K562 (cell line): ENCODE results near the gene PCDHGB7. TPM values are rescaled to one million over a fixed set of nuclear protein-coding genes. Genes with fewer than 3 reads are reported as not detected.
"Not testable (repeated sequence)": the region's sequence is repeated elsewhere in the genome, so short reads cannot be mapped to it uniquely, and the experiment has no call there.

ENCODE experiments used
- ATAC-seq: fragments of 200-7000 bp; cut with Tn5 transposase; 3 replicates; pipeline ENCODE4 v1.9.1; 2020; ENCODE audit warnings: moderate library complexity
- BruUV-seq: library from RNA; stranded (reverse); fragments of 400-500 nt; replicated peaks from 2 replicates; lab custom pipeline; 2021; lab: Mats Ljungman, UMichigan
- CTCF ChIA-PET: fragments of 300-600 bp; formaldehyde crosslinking; extraction: SDS; loops from one replicate; lab custom pipeline; 2021; ENCODE audit warnings: low intra/inter-chr PET ratio; lab: Yijun Ruan, JAX
- POLR2A ChIA-PET: fragments of 300-600, 350-650 bp; sonication (Branson Sonifier 250); formaldehyde crosslinking; extraction: SDS; loops from one replicate; lab custom pipeline; 2021; ENCODE audit warnings: antibody characterized with exemption, inconsistent platforms; lab: Yijun Ruan, JAX
- DNase-seq, 4 experiments: peaks; one replicate each; pipeline versions ENCODE4 v3.0.0 to v3.0.0-alpha.2; 2011 to 2018; ENCODE audit warnings: low spot score in 3 of 4, mixed read lengths in 3 of 4; ENCODE audit errors: extremely low read depth in 1 of 4
- FAIRE-seq: peaks from 2 replicates; lab custom pipeline; 2011; peaks lifted over from hg19 to GRCh38; lab: Jason Lieb, UNC
- H2AFZ ChIP-seq: 2 replicates; pipeline ENCODE4 v1.6.0; 2011; ENCODE audit warnings: low read depth, low read length, control low read depth, inconsistent platforms
- H3K27ac ChIP-seq: fragments of 200-600 bp; 3 replicates; pipeline ENCODE4 v1.8.0; 2011; ENCODE audit warnings: low read depth, mild to moderate bottlenecking, control low read depth, inconsistent platforms, low read length, moderate library complexity, mixed read lengths; ENCODE audit errors: extremely low read depth
- H3K27me3 ChIP-seq, 2 experiments: fragments of 300-600 bp in 1 of 2; 2 replicates in 1 of 2; 3 replicates in 1 of 2; pipeline versions ENCODE4 v1.6.0 to v1.8.0; 2011; ENCODE audit warnings: inconsistent platforms in 2 of 2, low read length in 2 of 2, mild to moderate bottlenecking in 1 of 2, mixed read lengths in 1 of 2, moderate library complexity in 1 of 2; ENCODE audit not compliant: control insufficient read depth in 2 of 2, insufficient read depth in 2 of 2
- H3K36me3 ChIP-seq: fragments of 300-600 bp; 3 replicates; pipeline ENCODE4 v1.8.0; 2011; ENCODE audit warnings: mild to moderate bottlenecking, low read length, inconsistent platforms; ENCODE audit not compliant: control insufficient read depth, insufficient read depth
- H3K4me1 ChIP-seq, 2 experiments: fragments of 200-600 bp in 1 of 2; replicated peaks in 1 of 2; 2 replicates in 1 of 2; 3 replicates in 1 of 2; pipeline versions ENCODE4 v1.5.1 to v1.8.0; 2011; ENCODE audit warnings: inconsistent platforms in 2 of 2, low read length in 2 of 2, mild to moderate bottlenecking in 1 of 2, mixed read lengths in 1 of 2, moderate library complexity in 1 of 2; ENCODE audit not compliant: control insufficient read depth in 2 of 2, insufficient read depth in 2 of 2
- H3K4me2 ChIP-seq: 2 replicates; pipeline ENCODE4 v1.6.1; 2011; ENCODE audit warnings: low read length, control low read depth, inconsistent platforms, mixed read lengths; ENCODE audit not compliant: insufficient read depth
- H3K4me3 ChIP-seq: fragments of 200-600 bp; sonication (generic), shearing (Covaris generic); 2 replicates; pipeline ENCODE4 v1.5.1; 2016; ENCODE audit warnings: control low read depth, inconsistent platforms
- H3K79me2 ChIP-seq: fragments of 200-600 bp; 3 replicates; pipeline ENCODE4 v1.8.0; 2011; ENCODE audit warnings: low read length, inconsistent platforms; ENCODE audit not compliant: control insufficient read depth, insufficient read depth
- H3K9ac ChIP-seq, 2 experiments: 2 replicates each; pipeline versions ENCODE4 v1.6.0 to v1.6.1; 2011; ENCODE audit warnings: low read depth in 2 of 2, low read length in 2 of 2, control low read depth in 1 of 2, inconsistent platforms in 1 of 2, mild to moderate bottlenecking in 1 of 2, mixed read lengths in 1 of 2; ENCODE audit not compliant: insufficient read depth in 1 of 2
- H3K9me1 ChIP-seq: one replicate; pipeline ENCODE4 v1.6.0; 2011; ENCODE audit warnings: inconsistent platforms, mild to moderate bottlenecking, low read length, moderate library complexity; ENCODE audit not compliant: control insufficient read depth, insufficient read depth
- H3K9me3 ChIP-seq: replicated peaks from 2 replicates; pipeline ENCODE4 v1.5.1; 2011; ENCODE audit warnings: low read depth, low read length, inconsistent platforms; ENCODE audit not compliant: control insufficient read depth, insufficient read depth
- H4K20me1 ChIP-seq: replicated peaks from 2 replicates; pipeline ENCODE4 v1.6.1; 2011; ENCODE audit warnings: low read length, inconsistent platforms, mixed read lengths; ENCODE audit not compliant: control insufficient read depth, insufficient read depth
- WGBS: fragments of 100-300 bp; shearing (Covaris generic); methylation state at CpG from one replicate; pipeline ENCODE4 v1.1.6; 2016; ENCODE audit warnings: low coverage, mixed read lengths; ENCODE audit not compliant: insufficient coverage; ENCODE audit errors: missing lambda C conversion rate; 5-methylcytosine and 5-hydroxymethylcytosine counted together
- in situ Hi-C: fragments of 300-500 bp; cut with MboI; formaldehyde crosslinking; loops from 4 replicates; pipeline ENCODE4 v1.15.0; 2018; ENCODE audit warnings: inconsistent platforms, mixed read lengths
- intact Hi-C: fragments of 100-400 bp; cut with micrococcal nuclease; formaldehyde crosslinking; loops from 2 replicates; pipeline ENCODE4 v1.14.2; 2022
- polyA plus RNA-seq, 8 experiments: library from polyadenylated mRNA; depleted of rRNA in 4 of 8; stranded (reverse) in 5 of 8; unstranded in 3 of 8; fragments of >200 nt; fragmentation: Nextera tagmentation in 2 of 8; fragmentation: Illumina TruSeq in 1 of 8; extraction: Ambion mirVana in 2 of 8; extraction: Trizol in 1 of 8; gene quantifications; 2 replicates each; pipeline versions ENCODE4 v1.2.1 to v1.2.3, GENCODE V29; 2011 to 2014; ENCODE audit warnings: inconsistent platforms in 1 of 8, missing spikeins in 1 of 8
- total RNA-seq, 7 experiments: library from RNA; depleted of rRNA in 6 of 7; stranded (reverse); fragments of >200 nt in 6 of 7; fragmentation: Illumina TruSeq in 2 of 7; extraction: Trizol in 2 of 7; gene quantifications; 2 replicates each; pipeline versions ENCODE4 v1.2.1 to v1.2.3, GENCODE V29; 2011 to 2021; ENCODE audit warnings: low replicate concordance in 1 of 7
- TF ChIP-seq, protein P1 (sequence below): fragments of 250-450 bp; sonication (Bioruptor Pico); IDR thresholded peaks from 2 replicates; pipeline ENCODE4 v1.5.0; 2020; ENCODE audit warnings: mild to moderate bottlenecking, borderline replicate concordance
- TF ChIP-seq, protein P2 (sequence below), 2 experiments: fragments of 450-650 bp; formaldehyde crosslinking in 1 of 2; IDR thresholded peaks; 2 replicates each; pipeline versions ENCODE4 v1.4.0 to v1.6.1; 2014 to 2020; ENCODE audit warnings: mild to moderate bottlenecking in 2 of 2, borderline replicate concordance in 1 of 2, low read depth in 1 of 2

Gene PCDHGB7
- total and polyA plus RNA-seq, 9 of the 15 experiments (the other 6 are each of a cell fraction or from before 2014, with no cell fraction given): 0.09 TPM; not detected in 8

- TF ChIP-seq, protein P1, sequence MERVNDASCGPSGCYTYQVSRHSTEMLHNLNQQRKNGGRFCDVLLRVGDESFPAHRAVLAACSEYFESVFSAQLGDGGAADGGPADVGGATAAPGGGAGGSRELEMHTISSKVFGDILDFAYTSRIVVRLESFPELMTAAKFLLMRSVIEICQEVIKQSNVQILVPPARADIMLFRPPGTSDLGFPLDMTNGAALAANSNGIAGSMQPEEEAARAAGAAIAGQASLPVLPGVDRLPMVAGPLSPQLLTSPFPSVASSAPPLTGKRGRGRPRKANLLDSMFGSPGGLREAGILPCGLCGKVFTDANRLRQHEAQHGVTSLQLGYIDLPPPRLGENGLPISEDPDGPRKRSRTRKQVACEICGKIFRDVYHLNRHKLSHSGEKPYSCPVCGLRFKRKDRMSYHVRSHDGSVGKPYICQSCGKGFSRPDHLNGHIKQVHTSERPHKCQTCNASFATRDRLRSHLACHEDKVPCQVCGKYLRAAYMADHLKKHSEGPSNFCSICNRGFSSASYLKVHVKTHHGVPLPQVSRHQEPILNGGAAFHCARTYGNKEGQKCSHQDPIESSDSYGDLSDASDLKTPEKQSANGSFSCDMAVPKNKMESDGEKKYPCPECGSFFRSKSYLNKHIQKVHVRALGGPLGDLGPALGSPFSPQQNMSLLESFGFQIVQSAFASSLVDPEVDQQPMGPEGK (CRISPR knock-in tag): no peak
These were observed 24.2 kb upstream of the PCDHGB7 start (continued) for GRCh38 chr5:141393267-141393666.

- H4K20me1 ChIP-seq, H3K9ac ChIP-seq, ATAC-seq, H3K79me2 ChIP-seq, in situ Hi-C loops, H3K9me1 ChIP-seq, intact Hi-C loops, CTCF ChIA-PET, FAIRE-seq, H3K4me2 ChIP-seq, BruUV-seq, DNase-seq, H3K4me3 ChIP-seq, H3K36me3 ChIP-seq, H2AFZ ChIP-seq, H3K27ac ChIP-seq, H3K9me3 ChIP-seq, POLR2A ChIA-PET: not testable (repeated sequence)
- TF ChIP-seq, protein P2, sequence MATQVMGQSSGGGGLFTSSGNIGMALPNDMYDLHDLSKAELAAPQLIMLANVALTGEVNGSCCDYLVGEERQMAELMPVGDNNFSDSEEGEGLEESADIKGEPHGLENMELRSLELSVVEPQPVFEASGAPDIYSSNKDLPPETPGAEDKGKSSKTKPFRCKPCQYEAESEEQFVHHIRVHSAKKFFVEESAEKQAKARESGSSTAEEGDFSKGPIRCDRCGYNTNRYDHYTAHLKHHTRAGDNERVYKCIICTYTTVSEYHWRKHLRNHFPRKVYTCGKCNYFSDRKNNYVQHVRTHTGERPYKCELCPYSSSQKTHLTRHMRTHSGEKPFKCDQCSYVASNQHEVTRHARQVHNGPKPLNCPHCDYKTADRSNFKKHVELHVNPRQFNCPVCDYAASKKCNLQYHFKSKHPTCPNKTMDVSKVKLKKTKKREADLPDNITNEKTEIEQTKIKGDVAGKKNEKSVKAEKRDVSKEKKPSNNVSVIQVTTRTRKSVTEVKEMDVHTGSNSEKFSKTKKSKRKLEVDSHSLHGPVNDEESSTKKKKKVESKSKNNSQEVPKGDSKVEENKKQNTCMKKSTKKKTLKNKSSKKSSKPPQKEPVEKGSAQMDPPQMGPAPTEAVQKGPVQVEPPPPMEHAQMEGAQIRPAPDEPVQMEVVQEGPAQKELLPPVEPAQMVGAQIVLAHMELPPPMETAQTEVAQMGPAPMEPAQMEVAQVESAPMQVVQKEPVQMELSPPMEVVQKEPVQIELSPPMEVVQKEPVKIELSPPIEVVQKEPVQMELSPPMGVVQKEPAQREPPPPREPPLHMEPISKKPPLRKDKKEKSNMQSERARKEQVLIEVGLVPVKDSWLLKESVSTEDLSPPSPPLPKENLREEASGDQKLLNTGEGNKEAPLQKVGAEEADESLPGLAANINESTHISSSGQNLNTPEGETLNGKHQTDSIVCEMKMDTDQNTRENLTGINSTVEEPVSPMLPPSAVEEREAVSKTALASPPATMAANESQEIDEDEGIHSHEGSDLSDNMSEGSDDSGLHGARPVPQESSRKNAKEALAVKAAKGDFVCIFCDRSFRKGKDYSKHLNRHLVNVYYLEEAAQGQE (IDR thresholded peaks at IDR 0.05; ENCODE audit: borderline replicate concordance): peak; percentile 31; the same call in 1 of the 2 replicates
- TF ChIP-seq, protein P2 (CRISPR knock-in tag; IDR thresholded peaks at IDR 0.05; ENCODE audit: low read depth): not testable (repeated sequence)
- WGBS: 11% methylated on average over 34 of the region's 53 CpGs
- Histone ChIP-seq H3K27me3 (peaks cover 0 to 26% of the 10 kb centered on the region in 2 experiments; a peak in 3 of 5 replicates), H3K4me1 (peaks cover 0 to 14% of the 10 kb centered on the region in 2 experiments; a peak in 1 of 5 replicates)
These were observed 22.9 kb upstream of the PCDHGB7 start for GRCh38 chr5:141394401-141395187.
